Immature natural killer cell (primary cell): Measurements from ENCODE around the gene CALCB. TPM values are rescaled to one million over a fixed set of nuclear protein-coding genes. Genes with fewer than 3 reads are reported as not detected.
"Not testable (repeated sequence)": the region's sequence is repeated elsewhere in the genome, so short reads cannot be mapped to it uniquely, and the experiment has no call there.

ENCODE experiments used
- DNase-seq, 3 donors: peaks; one replicate each; pipeline ENCODE4 v3.0.0; 2022; ENCODE audit warnings: mixed read lengths in 1 of 3
- H3K27ac Mint-ChIP-seq, 6 donors: one replicate each; pipeline ENCODE4 v1.8.0; 2020; ENCODE audit warnings: mixed read lengths in 6 of 6, mild to moderate bottlenecking in 5 of 6, inconsistent platforms in 4 of 6, moderate library complexity in 3 of 6
- H3K27me3 Mint-ChIP-seq, 3 donors: one replicate each; pipeline ENCODE4 v1.8.0; 2020 to 2021; ENCODE audit warnings: low read depth in 3 of 3, mild to moderate bottlenecking in 3 of 3, mixed read lengths in 3 of 3, moderate library complexity in 3 of 3, inconsistent platforms in 1 of 3
- H3K36me3 Mint-ChIP-seq, 3 donors: one replicate each; pipeline ENCODE4 v1.8.0; 2020; ENCODE audit warnings: mixed read lengths in 3 of 3, inconsistent platforms in 2 of 3, mild to moderate bottlenecking in 2 of 3
- H3K4me1 Mint-ChIP-seq, 2 donors: one replicate each; pipeline ENCODE4 v1.8.0; 2020; ENCODE audit warnings: inconsistent platforms in 2 of 2, mild to moderate bottlenecking in 2 of 2, mixed read lengths in 2 of 2, moderate library complexity in 1 of 2
- H3K4me3 Mint-ChIP-seq, 5 donors: one replicate each; pipeline ENCODE4 v1.8.0; 2020; ENCODE audit warnings: mild to moderate bottlenecking in 5 of 5, mixed read lengths in 5 of 5, inconsistent platforms in 3 of 5, moderate library complexity in 3 of 5
- H3K9me3 Mint-ChIP-seq, 6 donors: one replicate each; pipeline ENCODE4 v1.8.0; 2020; ENCODE audit warnings: mild to moderate bottlenecking in 6 of 6, mixed read lengths in 6 of 6, inconsistent platforms in 4 of 6, moderate library complexity in 3 of 6
- polyA plus RNA-seq, 3 donors: library from polyadenylated mRNA; unstranded; fragments of 300-500 nt; fragmentation: Illumina TruSeq; gene quantifications; one replicate each; pipeline ENCODE4 v1.2.3, GENCODE V29; 2021

CALCB gene
- polyA plus RNA-seq, 3 donors from 2014 or later, result 0.49 TPM; not detected in 2

DNA sequence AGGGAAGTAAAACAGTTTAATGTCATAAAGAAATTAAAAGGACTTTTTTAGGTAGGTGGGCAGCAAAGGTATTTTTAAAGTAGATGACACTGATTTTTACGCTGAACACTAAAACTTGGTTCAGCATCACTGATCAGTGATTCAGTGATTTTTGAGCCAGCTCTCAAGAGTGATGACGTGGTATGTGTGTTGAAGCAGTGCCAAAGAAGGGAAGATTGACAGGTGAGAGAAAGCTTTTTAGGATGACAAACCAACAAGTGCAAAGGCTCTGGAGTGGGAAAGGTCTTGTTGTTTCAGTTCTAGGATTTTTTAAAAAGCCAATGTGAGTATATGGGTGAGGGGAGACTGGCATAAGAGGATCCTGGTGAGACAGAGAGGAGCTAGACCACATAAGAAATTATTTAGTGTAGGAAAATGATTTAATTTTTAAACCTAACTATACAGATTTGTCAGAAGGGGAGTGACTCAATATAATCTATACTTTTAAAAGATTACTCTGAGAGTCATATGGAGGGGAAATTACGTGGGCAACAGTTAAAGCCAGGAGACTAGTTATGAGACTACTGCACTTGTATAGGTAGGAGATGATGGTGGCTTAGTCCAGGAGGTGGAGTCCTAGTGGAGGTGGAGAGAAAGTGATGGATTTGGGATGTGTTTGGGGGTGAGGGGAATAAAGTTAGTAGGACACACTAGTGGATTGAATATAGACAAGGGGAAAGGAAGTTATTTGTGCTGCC is 17.6 kb upstream of the CALCB start:
- no peaks in the 10 kb centered on the region for H3K4me1 Mint-ChIP-seq
- no peaks in the 10 kb centered on the region for H3K9me3 Mint-ChIP-seq
- no peak overlapping the region for H3K4me3 Mint-ChIP-seq
- no peaks in the 10 kb centered on the region for H3K36me3 Mint-ChIP-seq
- no peak for DNase-seq
- H3K27ac Mint-ChIP-seq, result no peak overlapping the region
- H3K27me3 Mint-ChIP-seq, result peaks cover 5 to 6% (median 5%) of the 10 kb centered on the region in 3 donors

DNA sequence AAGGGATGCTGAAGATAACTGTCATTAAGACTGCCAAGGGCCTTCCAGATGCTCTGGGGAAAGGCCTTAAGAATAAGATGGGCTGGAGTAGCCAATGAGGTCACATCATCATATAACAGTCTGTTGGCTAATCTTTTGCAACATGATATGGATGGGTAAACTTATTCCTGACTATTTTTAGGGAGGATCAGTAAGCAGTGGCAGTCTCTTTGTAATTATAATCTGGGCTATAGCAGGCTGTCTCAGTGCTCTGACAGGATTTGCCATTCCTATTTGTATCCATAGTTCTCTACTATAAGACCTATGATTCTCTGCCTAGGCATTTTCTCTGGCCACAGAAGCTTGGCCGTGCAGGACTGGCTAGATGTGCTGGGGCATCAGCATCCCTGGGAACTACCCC is 16.1 kb upstream of the CALCB start:
- H3K36me3 Mint-ChIP-seq, result no peaks in the 10 kb centered on the region
- H3K9me3 Mint-ChIP-seq, result peaks cover 0 to 1% (median 0%) of the 10 kb centered on the region in 6 donors
- DNase-seq, result no peak
- no peak overlapping the region for H3K27ac Mint-ChIP-seq
- no peaks in the 10 kb centered on the region for H3K4me1 Mint-ChIP-seq
- no peak overlapping the region for H3K4me3 Mint-ChIP-seq
- H3K27me3 Mint-ChIP-seq, result peaks cover 3 to 6% (median 6%) of the 10 kb centered on the region in 3 donors

DNA sequence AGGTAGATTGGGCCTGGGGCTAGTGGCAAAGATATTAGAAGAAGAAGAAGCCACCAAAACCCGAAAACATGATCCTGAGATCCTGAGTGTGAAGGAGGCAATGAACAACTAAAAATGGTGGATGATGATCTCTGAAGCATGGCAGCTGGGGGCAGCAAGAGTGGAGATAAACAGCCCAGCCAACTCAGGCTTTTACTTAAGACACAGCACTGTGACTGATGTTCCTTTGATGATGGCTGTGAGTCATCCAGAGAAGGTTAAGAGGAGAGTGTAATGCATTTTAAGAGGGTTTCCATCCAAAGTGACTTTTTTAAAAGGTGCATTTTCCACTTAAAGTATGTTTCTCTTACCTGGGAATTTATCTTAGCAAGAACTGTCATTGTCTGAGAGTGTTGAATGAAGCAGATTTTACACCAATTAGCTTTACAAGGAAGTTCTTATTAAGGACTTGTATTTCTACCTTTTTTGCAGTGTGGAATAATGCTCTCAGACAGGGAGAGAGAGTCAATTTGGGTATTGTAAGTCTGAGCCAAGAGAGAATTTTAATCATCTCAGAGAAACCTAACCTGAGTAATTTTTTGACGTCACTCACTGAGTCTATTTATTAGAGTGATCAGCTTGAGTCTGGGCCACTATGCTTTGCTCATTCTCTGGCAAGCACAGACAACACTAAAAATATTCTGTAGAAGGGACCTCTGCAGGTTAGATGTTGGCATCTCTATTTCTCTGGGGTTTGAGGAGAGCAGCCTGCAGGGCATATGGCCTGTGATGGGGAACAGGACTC is 14.1 kb upstream of the CALCB start:
- H3K27me3 Mint-ChIP-seq, result peaks cover 3 to 7% (median 7%) of the 10 kb centered on the region in 3 donors
- H3K36me3 Mint-ChIP-seq, result no peaks in the 10 kb centered on the region
- no peaks in the 10 kb centered on the region for H3K4me1 Mint-ChIP-seq
- no peak overlapping the region for H3K4me3 Mint-ChIP-seq
- peaks cover 0 to 1% (median 0%) of the 10 kb centered on the region in 6 donors for H3K9me3 Mint-ChIP-seq
- no peak for DNase-seq
- H3K27ac Mint-ChIP-seq, result no peak overlapping the region

DNA sequence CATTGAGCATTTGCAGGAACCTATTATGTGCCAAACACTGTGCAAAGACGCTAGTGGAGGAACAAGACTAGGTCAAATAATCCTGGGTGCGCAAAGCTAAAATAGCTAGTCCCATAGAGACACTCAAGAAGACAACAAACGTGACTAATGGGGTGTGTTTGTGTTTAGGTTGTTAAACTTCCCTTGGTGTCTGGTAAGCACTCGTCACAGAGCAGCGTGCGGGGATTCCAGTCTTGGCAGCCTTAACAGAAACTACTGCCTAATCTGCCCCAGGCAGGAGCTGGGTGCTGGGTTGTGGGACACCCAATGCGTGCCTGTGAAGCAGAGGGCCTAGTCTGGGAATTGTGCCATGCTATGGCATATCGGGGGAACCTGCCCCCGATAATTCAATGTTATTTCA is 10.8 kb upstream of the CALCB start:
- Mint-ChIP-seq H3K9me3 (peaks cover 0 to 6% (median 0%) of the 10 kb centered on the region in 6 donors), H3K27ac (no peak overlapping the region), H3K27me3 (peaks cover 4 to 9% (median 9%) of the 10 kb centered on the region in 3 donors), H3K4me3 (no peak overlapping the region), H3K36me3 (no peaks in the 10 kb centered on the region), H3K4me1 (no peaks in the 10 kb centered on the region)
- no peak for DNase-seq

DNA sequence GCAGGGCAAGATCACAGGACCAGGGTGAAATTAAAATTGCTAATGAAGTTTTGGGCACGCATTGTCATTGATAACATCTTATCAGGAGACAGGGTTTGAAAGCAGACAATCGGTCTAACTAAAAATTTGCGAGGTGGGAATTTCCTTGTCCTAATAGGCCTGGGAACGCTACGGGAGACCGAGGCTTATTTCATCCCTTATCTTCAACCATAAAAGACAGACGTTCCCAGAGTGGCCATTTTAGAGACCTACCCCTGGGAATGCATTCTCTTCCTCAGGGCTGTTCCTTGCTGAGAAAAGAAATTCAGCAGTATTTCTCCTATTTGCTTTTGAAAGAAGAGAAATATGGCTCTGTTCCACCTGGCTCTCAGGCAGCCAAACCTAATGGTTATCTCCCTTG is 3.6 kb upstream of the CALCB start:
- not testable (repeated sequence) for H3K27ac Mint-ChIP-seq, DNase-seq, H3K36me3 Mint-ChIP-seq, H3K4me3 Mint-ChIP-seq
- peaks cover 15 to 27% (median 19%) of the 10 kb centered on the region in 3 donors for H3K27me3 Mint-ChIP-seq
- peaks cover 4 to 21% (median 13%) of the 10 kb centered on the region in 6 donors for H3K9me3 Mint-ChIP-seq
- H3K4me1 Mint-ChIP-seq, result peaks cover 14 to 16% of the 10 kb centered on the region in 2 donors

DNA sequence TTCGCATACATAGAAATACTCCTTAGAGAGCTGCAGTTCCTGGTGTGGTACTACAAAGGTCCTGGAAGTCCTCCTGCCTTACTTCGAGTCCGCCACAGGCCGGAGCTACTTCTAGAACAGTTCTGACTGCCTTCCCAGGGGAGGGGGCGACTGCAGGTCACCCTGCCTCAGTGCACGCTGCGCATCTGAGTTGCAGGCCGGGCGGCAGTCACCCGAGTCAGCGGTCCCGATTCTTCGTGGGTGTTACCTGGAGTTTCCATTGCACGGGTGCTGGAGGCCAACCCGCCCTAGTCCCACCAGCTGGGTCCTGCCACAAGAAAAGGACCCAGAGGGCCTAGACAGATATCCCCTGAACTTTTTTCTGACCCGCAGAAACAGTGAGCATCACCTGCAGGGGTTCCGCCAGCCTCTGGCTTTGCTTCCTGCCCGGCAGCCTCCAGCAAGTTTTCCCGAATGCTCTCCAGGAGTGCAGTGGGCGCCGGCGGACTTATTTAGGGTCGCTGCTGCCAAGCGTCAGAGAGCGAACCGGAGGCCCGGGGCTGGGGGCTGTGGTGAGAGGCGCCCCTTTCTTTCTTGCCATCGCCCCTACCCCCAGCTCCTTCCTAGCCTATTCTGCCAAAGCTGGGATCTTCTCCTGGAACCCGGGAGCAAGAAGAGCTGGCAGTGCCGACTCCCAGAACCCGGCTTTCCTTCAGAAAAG is 1.7 kb upstream of the CALCB start:
- Mint-ChIP-seq H3K9me3 (peaks cover 4 to 21% (median 13%) of the 10 kb centered on the region in 6 donors), H3K4me3 (no peak overlapping the region), H3K4me1 (peaks cover 16 to 19% of the 10 kb centered on the region in 2 donors), H3K27me3 (peaks cover 12 to 31% (median 16%) of the 10 kb centered on the region in 3 donors), H3K27ac (no peak overlapping the region), H3K36me3 (peaks cover 0 to 8% (median 3%) of the 10 kb centered on the region in 3 donors)
- DNase-seq, result no peak

DNA sequence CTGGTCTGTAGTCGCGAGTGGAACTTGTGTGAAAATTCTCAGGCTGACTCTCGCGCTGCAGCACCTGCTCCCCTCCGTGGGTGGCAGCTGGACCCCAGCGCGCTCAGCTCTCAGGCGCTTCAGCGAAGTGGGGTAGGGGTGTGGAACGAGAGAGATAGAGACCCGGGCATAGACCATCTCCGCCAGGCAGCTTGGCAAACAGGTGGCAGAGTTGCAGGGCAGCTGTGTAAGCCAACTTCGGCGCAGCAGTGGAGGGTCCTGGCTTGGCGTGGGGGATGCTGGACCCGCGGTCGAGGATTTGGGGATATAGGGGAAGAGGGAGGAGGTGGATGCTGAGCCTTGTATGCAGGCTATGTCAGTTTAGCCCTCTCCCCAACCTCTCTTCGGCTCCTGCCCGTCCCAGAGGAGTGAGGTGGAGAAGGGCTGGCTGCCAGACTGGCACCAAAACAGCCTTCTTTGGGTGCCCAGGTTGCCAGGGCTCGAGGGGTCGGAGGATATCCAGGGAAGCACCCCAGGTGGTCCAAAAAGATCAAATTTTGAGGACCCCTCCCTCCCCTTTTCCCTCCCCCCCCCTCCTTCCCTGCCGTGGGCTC is 746 bp upstream of the CALCB start:
- H3K27me3 Mint-ChIP-seq, result peaks cover 12 to 31% (median 16%) of the 10 kb centered on the region in 3 donors
- peaks cover 0 to 8% (median 3%) of the 10 kb centered on the region in 3 donors for H3K36me3 Mint-ChIP-seq
- H3K27ac Mint-ChIP-seq, result no peak overlapping the region
- no peak for DNase-seq
- H3K9me3 Mint-ChIP-seq, result peaks cover 4 to 21% (median 13%) of the 10 kb centered on the region in 6 donors
- peak overlapping the region in 1 of 5 donors; percentile 21 for H3K4me3 Mint-ChIP-seq
- H3K4me1 Mint-ChIP-seq, result peaks cover 16 to 19% of the 10 kb centered on the region in 2 donors

DNA sequence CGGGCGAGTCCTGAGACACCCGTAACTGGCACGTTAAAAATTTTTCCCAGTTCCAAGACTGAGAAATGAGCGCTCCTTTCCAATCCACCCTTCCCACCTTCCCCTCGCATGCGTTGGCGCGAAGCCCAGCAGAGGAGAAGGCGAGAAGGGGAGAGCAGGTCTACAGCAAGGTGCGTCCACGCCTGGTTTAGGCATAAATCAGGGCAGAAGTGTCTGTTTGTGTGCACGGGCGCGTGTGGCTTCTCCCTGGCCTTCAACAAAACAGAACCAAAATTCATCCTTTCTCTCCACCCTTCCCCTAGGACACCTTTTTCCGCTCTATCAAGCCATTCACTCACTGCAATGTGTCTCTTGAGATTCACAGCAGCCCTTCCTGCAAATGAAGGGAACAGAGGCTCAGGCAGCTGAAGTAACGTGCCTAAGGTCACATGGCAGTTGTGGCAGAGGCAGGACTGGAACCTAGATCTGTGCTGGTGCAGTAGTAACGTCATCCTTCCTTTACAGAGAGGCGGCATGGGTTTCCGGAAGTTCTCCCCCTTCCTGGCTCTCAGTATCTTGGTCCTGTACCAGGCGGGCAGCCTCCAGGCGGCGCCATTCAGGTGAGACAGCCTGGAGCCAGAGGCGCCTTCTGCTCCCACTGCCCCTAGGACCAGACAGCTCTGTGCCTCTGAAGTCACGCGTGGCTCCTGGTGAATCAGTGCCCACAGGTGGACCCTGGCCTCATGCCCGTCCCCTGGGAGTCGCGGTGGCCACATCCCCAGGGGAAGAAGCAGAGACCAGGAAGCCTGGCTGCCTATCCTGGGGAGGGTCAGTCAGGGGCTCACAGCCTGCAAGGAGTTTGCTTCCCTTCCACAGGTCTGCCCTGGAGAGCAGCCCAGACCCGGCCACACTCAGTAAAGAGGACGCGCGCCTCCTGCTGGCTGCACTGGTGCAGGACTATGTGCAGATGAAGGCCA is 1.1 kb downstream of the CALCB start:
- H3K27me3 Mint-ChIP-seq, result peaks cover 9 to 27% (median 16%) of the 10 kb centered on the region in 3 donors
- H3K4me1 Mint-ChIP-seq, result peaks cover 16 to 19% of the 10 kb centered on the region in 2 donors
- H3K27ac Mint-ChIP-seq, result peak overlapping the region in 1 of 6 donors; percentile 23
- H3K4me3 Mint-ChIP-seq, result peak overlapping the region; percentile 30 to 83 (median 68)
- H3K9me3 Mint-ChIP-seq, result peaks cover 1 to 7% (median 4%) of the 10 kb centered on the region in 6 donors
- peak; percentile 50 to 70 (median 55) for DNase-seq
- H3K36me3 Mint-ChIP-seq, result peaks cover 0 to under 1% (median 0%) of the 10 kb centered on the region in 3 donors

DNA sequence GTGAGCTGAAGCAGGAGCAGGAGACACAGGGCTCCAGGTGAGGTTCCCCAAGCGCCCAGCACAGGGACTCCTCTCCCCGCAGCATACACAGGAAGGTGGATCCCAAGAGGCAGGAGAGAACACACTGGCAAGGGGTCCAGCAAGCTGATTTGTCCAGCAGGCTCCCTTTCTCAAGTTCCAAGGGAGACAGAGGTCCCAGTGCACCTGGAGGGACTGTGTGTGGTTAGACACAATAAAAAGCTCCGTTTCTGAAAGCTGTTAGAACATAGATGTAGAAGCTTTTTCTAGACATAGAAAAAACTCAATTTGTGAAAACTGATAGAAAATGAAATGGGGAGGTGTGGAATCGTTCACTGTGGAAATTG is 1.8 kb downstream of the CALCB start:
- Mint-ChIP-seq H3K4me3 (peak overlapping the region in 1 of 5 donors; percentile 83), H3K36me3 (no peaks in the 10 kb centered on the region), H3K4me1 (peaks cover 16 to 19% of the 10 kb centered on the region in 2 donors), H3K9me3 (peaks cover 0 to 4% (median under 1%) of the 10 kb centered on the region in 6 donors), H3K27ac (peak overlapping the region in 1 of 6 donors; percentile 23), H3K27me3 (peaks cover 9 to 27% (median 16%) of the 10 kb centered on the region in 3 donors)
- DNase-seq, result no peak

DNA sequence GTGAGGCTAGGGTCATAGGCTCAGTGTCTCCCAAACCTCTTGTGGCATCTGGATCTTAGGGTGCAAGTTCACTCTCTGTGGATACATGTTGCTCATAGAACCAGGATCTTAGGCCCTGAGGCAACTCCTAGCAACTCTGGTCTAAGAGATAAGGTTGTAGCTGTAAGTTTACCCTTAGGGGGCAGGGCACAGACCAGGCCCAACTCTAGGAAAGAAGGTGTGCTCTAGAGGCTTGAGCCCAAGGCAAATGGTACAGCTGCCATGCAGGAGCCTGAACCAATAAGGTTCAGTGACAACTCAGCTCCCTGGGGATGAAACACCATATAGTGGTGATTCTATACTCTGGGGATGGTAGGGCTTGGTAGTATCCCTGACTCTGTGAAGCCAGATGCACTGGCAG is 17.8 kb downstream of the CALCB start:
- no peaks in the 10 kb centered on the region for H3K4me1 Mint-ChIP-seq
- no peak for DNase-seq
- no peak overlapping the region for H3K27ac Mint-ChIP-seq

DNA sequence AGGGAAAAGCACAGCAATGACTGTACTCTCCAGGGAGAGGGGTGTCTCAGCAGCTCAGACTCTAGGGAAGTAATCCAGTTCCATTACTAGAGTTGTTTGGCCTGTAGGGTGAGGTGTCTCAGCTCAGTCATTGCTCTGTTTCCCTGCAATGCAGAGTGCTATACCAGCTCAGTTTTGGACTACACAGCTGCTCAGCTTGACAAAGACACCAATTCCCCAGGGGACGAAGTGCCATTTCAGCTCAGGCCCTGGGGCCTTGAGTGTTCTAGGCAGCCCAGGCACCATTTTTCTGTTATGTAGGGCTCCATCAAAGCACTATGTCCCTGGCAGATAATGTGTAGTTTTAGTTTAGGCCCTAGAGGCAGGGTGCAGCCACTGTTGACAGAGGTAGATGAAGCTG is 18.2 kb downstream of the CALCB start:
- Mint-ChIP-seq H3K36me3 (no peaks in the 10 kb centered on the region), H3K27me3 (peaks cover 4 to 13% (median 11%) of the 10 kb centered on the region in 3 donors), H3K9me3 (peaks cover 0 to 5% (median 0%) of the 10 kb centered on the region in 6 donors), H3K4me1 (no peaks in the 10 kb centered on the region), H3K27ac (no peak overlapping the region), H3K4me3 (no peak overlapping the region)
- DNase-seq, result no peak

More for the DNA sequence above, 17.8 kb downstream of the CALCB start:
- Mint-ChIP-seq H3K4me3 (no peak overlapping the region), H3K27me3 (peaks cover 6 to 11% (median 11%) of the 10 kb centered on the region in 3 donors), H3K9me3 (peaks cover 0 to 5% (median 0%) of the 10 kb centered on the region in 6 donors), H3K36me3 (no peaks in the 10 kb centered on the region)

DNA sequence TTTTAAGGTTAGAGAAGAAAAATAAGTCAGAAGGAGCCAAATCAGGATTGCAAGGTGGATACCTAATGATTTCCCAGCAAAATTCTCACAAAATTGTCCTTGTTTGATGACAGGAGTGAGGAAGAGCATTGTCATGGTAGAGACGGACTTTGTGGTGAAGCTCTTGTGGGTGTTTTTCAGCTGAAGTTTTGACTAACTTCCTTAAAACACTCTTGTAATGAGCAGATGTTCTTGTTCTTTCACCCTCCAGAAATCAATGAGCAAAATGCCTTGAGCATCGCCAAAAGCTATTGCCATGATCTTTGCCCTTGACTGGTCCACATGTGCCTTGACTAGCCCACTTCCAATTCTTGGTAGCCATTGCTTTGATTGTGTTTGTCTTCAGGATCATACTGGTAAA is 20.0 kb downstream of the CALCB start:
- no peak overlapping the region for H3K4me3 Mint-ChIP-seq
- no peaks in the 10 kb centered on the region for H3K36me3 Mint-ChIP-seq
- H3K9me3 Mint-ChIP-seq, result peaks cover 0 to 5% (median 0%) of the 10 kb centered on the region in 6 donors
- peaks cover 2 to 13% (median 9%) of the 10 kb centered on the region in 3 donors for H3K27me3 Mint-ChIP-seq
- no peak overlapping the region for H3K27ac Mint-ChIP-seq
- H3K4me1 Mint-ChIP-seq, result no peaks in the 10 kb centered on the region
- no peak for DNase-seq
